GM18873 (cell line): ENCODE measurements around the gene NFIB.

Experiments
- ATAC-seq: cut with Tn5 transposase; IDR thresholded peaks from one replicate; pipeline ENCODE4 v1.9.1; 2021; ENCODE audit warnings: mild to moderate bottlenecking, moderate library complexity, moderate number of reproducible peaks; ENCODE audit not compliant: unreplicated experiment, low FRiP score

Gene NFIB

DNA sequence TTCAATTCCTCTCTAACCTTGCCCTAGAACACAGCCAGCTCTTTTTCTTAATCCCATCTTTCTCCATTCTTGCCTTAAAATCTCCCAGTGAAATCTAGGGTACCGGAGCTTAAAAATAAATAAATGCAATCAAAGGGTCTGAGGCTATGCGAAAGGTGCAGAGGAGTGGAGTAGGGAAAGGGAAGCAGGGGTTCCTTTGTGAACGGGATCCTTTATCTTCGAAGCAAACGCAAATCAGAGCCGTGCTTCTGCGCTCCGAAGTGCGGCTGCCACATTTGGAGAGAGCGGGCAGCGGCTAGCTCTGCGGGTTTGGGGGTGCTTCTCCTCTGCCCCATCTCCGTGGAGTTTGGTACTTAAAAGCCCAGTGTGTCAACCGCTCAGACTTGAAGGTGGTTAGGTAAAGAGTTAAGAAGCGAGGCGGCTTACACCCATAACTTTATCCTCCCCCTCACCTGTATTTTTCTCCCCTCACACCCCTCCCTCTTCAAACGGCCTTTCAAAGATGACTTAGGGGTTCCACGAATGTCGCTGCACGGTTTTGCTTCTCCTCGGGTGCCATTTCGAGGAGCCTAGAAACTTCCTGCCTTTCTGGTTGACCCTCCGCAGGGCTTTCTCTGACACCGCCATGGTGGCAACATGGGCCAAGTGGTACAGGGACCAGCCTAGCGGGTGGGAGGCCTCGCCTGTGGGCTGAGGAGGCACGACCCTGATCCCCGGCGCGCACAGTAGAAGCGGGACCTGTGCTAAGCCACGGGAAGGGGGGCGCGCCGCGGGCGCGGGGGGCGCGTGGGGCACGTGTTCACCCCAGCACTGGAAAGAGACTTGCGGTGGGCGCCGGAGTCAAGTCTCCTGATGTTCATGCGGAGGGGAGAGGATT lies 31.7 kb upstream of the NFIB start:
- ATAC-seq, result no peak

DNA sequence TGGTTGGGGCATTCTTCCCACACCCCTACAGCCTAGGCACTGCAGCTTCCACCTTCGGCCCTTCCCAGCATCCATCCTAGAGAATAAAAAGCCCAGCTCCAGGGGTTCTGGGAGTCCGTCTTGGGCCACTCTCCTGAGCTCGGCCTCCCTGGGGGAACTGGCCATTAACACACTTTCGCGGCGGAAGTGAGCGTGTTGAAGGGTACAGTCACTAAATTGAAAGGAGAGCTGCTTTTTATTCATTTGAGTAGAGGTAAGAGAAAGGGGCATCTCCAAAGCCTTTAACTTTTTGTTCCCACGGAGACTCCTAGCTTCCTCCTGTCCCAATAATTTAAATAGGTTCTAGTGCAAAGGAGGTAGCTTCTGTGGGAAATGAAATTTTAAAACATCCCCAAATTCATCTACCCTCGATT lies 31.0 kb upstream of the NFIB start:
- no peak for ATAC-seq

DNA sequence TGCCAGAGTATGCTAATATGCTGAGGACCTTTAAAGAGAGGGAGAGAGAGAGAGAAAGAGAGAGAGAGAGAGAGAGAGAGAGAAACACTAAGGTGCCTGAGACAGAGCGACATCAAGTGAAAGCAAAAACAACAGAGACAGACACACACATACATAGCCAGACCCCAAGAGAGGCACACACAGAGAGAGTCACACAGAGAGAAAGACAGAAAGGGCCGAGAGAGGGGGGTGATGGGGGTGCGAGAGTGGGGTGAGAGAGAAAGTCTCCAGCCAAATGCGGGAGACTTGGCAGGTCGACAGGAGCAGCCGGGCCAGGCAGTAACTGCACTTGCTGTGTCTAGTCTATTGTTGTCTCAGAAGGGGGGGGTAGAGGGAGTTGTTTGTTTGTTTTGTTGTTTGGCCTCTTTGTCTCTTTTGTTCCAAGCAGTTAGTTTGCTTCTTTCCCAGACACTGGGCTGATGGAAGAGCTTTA lies 30.1 kb upstream of the NFIB start:
- ATAC-seq, result no peak

DNA sequence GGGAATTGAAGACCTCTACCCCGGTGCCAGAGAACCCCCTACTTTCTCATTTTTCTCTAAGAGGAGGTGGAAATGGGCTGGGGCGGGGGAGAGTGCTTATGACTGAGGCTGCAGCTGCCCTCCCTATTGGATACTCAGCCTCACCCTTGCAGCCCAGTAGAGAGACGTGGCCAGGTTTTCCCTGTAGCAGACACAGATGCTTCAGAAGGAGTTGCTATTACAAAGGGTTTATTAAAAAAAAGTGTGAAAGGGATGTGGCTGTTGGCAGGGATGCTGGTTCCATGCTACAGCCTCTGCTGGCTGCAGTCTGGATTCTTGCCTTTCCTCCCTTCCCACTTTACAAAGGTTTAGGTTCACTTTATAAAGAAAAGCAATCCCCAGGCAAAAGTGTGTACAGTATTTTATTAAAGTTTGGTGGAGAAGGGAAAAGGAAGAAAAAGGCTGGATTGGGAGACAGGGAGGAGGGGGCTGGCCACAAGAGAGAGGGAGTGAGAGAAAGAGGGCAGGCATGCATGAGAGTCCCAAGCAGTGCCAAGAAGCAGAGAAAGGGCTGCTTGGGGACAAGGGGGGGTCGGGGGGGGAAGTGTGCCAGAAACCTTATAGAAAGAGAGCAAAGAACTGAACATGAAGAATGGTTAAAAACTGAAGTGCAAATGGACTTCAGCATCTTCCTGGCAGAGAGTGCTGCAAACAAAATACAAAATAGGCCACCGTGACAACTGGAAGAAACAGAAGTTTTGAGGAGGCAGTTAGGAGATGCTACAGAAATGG lies 29.5 kb upstream of the NFIB start:
- no peak for ATAC-seq

DNA sequence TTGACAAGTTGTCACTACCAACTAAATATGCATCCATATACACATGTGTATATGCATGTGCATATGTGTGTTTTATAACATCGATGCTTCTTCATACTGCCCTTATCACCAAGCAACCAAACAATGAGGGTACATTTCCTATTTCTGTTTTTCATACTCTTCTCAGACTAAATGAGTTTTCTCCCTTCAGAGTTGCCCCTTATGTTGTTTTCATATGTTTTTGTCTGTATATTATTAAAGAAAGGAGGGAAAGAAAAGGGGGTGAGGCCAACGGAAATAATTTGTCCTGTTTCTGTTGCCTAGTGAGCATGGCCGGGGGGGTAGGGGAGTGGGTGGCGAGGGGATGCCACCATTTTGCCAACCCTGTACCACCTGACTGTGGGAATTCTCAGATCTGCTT lies 28.8 kb upstream of the NFIB start:
- no peak for ATAC-seq

DNA sequence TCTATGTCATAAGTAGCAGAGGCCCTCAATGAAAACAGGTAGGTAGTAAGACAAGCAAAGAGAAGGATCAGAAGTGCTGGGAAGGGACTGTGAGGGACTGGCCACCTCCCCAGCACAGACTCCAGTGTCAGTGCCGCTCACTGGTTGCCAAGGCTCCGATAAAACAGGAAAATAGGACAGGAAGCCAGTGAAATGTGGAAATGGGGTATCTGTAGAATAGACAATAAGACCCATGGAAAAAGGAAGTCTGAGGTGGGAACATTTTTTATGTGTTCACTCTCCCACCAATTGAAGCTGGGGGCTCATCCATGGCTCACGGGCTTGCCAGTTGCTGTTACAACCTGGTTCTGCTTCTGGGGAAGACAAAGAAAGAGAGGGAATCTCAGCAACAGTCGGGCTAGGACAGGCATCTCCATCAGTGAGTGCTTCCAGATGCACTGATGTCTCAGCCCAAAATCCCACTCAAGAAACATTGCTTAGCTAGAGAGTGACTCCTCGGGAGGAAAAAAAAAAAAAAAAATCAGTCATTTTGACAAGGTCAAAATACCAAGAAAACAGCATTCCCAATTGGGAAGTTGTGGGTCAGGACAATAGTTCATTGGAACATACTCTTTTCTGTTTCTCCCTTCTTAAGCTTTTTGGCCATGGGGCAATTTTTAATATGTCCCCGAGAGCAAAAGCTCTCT lies 27.6 kb upstream of the NFIB start:
- ATAC-seq, result no peak

DNA sequence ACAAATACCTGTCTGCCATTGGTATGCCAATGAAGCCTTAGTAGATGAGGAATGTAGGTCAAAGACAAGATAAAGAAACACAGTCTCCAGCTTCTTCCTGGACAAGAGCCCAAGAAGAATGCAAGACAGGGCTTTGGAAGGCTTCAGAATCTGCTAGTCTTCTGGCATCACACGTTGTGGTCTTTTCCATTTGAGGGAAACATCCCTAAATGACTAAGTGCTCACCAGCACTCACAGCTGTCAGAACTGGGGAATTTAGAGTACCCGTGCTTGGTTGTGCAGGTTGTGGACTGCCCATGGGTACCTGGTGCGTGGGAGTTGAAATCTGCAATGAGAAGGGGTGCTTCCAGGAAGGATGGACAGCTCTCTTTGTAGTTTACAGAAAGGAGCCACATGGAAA lies 27.1 kb upstream of the NFIB start:
- no peak for ATAC-seq

DNA sequence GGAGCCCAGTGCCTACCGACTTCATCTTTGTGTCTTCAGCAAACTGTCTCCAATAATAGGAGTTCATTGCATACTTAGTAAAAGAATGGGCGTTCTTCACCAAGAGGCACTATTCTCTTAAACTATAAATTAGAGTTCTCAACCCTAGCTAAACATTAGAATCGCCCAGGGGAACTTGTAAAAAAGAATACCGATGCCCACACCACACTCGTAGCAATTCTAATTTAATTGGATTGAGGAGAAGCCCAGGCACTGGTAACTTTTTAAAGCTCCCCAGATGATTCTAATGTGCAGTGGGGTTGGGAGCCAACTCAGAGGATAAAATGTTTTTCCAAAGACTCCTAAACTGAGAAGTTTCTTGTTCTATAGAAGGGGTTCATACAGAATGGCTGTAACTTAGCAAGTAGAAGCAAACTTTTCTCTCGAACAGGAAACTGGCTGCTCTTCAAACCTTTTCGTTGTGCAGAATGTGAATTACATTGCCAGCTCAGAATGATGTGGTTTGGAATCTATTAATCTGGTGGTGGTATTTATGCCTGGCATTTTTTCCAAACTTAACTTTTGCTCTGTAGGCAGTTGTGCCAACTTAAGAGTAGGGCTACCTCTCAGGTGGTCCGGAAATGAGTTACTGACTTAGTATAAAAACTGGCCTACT lies 26.4 kb upstream of the NFIB start:
- no peak for ATAC-seq

DNA sequence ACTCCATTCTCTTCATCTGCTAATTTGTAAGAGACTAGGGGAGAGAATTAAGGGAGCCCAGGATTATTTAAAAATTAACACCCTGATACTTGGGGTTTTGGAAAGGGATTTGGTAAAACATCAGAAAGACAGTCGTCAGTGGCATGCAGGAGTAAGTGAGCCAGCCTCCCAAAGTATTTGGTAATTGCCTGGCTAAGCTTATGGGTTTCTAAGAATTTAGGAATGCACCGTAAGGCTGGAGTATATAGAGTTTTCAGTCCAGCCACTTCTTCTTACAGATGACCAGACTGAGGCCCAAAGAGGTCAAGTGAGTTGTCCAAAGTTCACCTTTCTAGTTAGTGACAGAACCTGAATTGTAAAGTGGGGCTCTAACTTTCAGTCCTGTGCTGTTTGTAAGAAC lies 25.8 kb upstream of the NFIB start:
- ATAC-seq, result no peak

DNA sequence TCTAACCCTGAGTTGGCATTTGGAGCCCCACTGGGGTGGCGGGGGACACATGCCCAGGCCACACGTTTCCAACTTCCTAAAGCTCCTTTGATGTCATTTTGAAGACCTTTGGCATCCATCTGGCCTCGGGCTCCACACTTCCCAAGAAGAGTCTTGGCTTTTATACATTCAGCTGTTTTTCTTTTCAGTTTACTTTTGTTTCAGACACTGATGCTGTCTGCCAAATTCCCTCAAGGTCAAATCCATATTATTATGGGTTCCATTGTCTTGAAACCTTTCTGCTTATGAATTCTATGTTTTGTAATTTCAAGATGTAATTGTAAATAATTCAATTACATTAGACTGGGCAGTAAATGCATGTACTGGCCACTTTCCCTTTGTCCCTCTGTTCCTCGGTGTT lies 23.7 kb upstream of the NFIB start:
- no peak for ATAC-seq

DNA sequence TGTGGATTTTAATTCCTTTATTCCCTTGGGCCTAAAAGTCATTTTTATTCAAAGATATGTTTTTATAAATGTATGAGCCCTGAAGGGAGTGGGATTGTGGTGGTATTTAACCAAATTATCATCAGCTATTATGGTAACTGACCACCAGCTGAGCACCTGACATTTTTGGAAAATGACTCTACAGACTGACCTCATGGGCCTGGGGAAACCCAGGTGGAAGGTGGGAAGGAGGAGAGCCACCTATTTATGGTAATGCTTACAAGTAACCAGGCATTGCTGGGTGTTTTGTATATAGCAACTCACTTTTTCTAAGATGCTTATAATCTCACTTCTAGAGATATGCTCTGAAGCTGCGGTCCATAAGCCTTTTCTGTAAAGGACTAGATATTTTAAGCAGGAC lies 22.3 kb upstream of the NFIB start:
- ATAC-seq, result no peak

DNA sequence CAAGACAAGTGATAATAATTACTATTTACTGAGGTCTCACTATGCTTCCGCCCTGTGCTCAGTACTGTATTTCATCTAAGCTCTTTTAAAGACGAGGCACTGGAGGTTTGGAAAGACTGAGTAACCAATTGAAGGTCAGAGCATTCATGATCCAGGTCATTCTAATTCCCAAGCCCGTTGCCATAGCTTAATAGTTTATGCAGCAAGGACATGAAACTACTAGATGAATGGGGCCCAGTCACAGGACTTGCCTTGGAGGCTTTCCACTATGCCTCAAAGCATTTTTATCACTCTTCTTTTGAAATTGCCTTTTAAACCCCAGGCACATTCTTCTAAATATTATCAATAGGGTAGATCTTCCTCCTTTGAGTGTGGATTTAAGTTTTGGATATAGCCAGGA lies 17.2 kb upstream of the NFIB start:
- no peak for ATAC-seq

DNA sequence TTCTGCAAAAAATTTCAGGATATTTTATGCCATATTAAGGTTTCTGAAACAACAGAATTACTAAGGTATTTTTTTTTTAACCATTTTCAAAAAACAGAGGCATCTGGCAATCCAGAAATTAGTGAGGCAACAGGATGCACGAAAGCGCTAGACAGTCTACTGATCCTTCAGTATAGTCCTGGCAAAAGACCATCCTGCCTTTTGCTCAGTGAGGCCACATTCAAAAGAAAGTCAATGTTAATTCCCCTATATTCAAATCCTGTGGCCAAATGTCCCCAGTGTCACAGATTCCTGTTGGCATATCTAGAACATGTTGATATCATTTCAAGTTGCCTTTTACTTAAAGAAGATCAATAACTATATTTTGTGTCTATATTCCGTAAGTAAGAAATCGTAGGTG lies 13.1 kb upstream of the NFIB start:
- ATAC-seq, result no peak

DNA sequence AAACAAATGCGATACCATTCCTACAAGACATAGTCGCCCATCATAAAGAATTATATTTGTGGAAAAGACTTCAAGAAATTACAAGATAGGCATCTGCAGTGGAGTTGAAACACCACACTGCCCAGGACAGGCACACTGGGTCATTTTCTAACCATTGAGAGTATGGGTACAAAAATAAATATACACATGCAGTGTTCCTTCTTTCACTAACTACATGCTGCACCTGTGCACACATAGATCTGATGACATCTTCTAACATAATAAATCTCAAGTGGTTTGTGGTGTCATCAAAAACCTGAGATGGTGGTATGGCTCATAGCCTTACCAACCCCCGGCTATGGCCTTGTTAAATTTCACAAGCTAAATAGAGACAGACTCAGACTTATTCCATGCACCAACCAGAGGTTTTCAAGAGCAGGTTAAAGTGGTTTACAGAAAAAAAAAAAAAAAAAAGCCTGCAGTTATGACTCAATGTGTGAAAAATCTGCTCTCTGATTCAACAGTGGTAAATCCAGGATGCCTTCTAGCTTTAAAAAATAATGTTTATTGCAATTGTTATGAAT lies 12.4 kb upstream of the NFIB start:
- ATAC-seq, result peak; percentile 30

DNA sequence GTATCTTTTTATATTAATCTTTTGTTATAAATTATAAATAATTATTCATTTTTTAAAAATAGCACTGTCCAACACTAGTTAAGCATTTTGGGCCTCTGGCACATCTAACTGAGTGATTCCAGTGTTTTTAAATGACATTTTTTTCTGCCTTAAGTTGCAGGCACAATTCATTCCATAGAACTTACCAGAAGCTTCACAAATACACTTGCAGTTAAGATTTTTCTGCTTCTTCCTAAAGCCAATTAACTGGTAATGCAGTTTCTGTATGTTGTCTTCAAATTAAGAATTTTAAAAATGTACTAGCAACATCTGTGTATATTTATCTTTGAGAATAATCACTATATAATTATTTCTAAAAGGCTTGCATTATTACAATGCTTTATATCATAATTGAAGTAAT lies 11.2 kb upstream of the NFIB start:
- ATAC-seq, result no peak

DNA sequence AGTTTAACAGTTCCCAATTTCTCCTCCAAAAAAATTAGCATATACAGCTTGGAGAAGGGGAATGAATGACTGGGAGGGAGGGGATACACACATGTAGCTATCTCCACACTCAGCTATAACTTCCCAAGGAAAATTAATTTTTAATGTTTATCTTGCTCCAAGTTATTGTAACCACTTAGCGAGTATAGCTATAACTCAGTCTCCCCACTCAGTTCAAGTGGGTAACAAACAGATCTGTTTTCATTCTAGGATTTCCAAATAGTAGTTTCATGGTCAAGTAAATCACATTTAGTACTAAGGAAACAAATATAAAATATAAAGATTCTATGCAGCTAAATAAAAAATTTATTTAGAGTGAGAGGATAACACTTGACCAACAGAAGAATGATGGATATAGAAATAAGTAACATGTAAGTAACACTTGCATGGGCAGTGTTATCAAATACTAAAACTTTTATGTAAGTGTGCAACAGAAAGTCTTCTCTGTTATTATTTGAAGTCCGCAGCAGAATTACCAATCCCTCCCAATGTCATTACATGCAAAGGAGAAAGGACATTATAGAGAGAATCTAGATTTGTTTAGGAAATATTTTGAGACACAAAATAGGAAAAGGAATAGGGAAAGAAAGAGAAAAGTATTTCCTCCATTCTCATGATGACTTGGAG lies 10.2 kb upstream of the NFIB start:
- ATAC-seq, result no peak

DNA sequence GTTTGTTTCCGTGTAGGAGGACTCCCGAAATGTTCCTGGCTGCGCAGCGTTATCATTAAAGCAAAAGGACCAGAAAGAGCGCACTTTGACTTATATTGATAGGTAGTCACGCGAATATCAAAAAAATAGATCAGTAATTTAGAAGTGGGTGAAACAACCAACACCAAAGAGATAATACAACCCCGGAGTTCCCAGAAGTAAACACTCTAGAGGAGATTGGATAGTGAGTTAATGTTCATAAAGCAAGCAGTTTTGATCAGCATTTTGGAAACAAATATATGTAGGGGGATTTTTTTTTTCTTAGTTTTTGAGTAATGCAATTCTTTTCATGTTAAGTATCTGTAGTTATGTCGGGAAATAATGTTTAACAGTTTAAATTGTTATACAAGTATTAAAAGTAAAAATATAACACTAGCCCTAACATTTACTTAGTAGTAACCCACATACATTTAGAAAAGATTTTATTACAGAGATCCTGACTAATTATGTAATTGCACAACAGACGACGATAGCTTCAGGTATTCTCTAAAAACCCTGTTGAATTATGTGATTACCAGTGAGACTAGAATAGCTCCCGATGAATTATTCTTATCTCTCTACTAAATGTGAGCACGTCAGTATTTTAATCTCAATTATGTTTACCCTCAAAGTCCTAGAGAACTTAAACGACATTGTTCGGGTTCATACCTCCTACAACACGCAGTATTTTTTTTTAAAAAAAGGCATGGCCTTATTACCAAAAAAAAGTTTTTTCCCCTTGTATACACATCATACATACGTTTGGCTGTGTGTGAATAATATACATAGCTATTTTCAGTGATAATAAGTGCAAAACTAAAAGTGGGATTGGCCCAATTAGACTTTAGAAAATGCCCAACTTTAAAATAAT lies 9.4 kb upstream of the NFIB start:
- ATAC-seq, result no peak

DNA sequence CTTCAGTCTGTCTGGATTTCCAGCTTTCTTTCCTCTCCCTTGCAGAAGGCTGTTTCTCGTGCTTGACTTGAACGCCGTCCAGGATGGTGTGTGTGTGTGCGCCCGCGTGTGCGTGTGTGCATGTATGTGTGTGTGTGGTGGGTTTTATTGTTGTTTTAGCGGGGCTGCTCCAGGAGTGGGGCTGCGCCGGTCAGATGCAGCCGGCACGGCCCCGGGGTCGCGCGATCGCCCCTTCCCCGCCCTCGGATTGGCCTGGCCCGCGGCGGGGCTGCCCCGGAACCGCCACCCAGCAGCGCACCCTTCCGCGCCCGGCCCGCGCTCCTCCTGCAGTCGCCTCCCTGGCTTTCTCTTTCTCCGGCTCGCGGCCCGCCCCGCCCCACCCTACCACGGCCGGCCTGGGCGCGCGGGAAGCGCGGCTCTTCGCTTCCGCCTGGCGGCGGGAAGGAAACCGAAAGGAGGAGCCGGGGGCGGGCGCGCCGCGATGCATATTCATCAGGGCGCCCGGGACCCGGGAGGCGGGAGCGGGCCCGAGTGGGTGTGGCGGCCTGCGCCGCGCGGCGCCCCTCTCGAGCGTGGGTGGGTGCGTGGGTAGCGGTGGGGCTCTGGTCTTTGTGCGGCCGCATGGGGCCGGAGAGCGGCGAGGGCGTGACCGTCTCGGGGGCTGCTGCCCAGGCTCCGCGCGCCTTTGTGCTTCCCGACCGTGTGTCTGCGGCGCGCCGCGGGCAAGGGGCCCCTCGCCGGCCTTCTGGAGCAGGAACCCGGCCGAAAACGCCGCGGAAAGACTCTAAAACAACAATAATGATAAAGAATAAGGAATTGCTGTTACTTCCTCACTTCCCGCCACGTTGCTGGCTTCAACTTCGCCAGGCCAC lies 8.5 kb upstream of the NFIB start:
- ATAC-seq, result peak; percentile 71
